PC-9 (cell line): ENCODE results near the gene SEC31A. TPM values are rescaled to one million over a fixed set of nuclear protein-coding genes. Genes with fewer than 3 reads are reported as not detected.
"Not testable (repeated sequence)": the region's sequence is repeated elsewhere in the genome, so short reads cannot be mapped to it uniquely, and the experiment has no call there.

Source experiments
- BruUV-seq: library from RNA; stranded (reverse); fragments of 400-500 nt; replicated peaks from 2 replicates; lab custom pipeline; 2021; lab: Mats Ljungman, UMichigan
- CTCF ChIA-PET: fragments of 300-600 bp; sonication (Branson Sonifier 250); formaldehyde crosslinking; loops from one replicate; lab custom pipeline; 2022; ENCODE audit warnings: antibody characterized with exemption; lab: Charles Lee
- POLR2A ChIA-PET: fragments of 300-600 bp; sonication (Branson Sonifier 250); formaldehyde crosslinking; loops from one replicate; lab custom pipeline; 2022; ENCODE audit warnings: antibody characterized with exemption; ENCODE audit not compliant: unreplicated experiment; lab: Charles Lee
- DNase-seq, 2 experiments: peaks; one replicate each; pipeline versions ENCODE4 v3.0.0 to v3.0.0-alpha.2; 2015 to 2022; ENCODE audit warnings: mixed read lengths in 1 of 2
- H2AFZ ChIP-seq: fragments of 200-600 bp; sonication (generic); 2 replicates; pipeline ENCODE4 v1.8.1; 2017; ENCODE audit warnings: antibody characterized with exemption
- H3F3A ChIP-seq: fragments of 200-600 bp; sonication (generic); 2 replicates; pipeline ENCODE4 v1.8.1; 2017; ENCODE audit warnings: antibody characterized with exemption, mild to moderate bottlenecking, low read depth; ENCODE audit not compliant: insufficient read depth
- H3K27ac ChIP-seq: fragments of 200-600 bp; sonication (generic); 2 replicates; pipeline ENCODE4 v1.6.1; 2016; ENCODE audit warnings: mixed run types
- H3K27me3 ChIP-seq: fragments of 200-600 bp; sonication (generic); 2 replicates; pipeline ENCODE4 v1.6.1; 2016; ENCODE audit warnings: low read depth, mixed run types; ENCODE audit not compliant: insufficient read depth
- H3K36me3 ChIP-seq: fragments of 200-600 bp; sonication (generic); 2 replicates; pipeline ENCODE4 v1.6.1; 2016; ENCODE audit warnings: low read depth, mixed run types
- H3K4me1 ChIP-seq: fragments of 200-600 bp; sonication (generic); replicated peaks from 2 replicates; pipeline ENCODE4 v1.6.1; 2016; ENCODE audit warnings: mixed run types; ENCODE audit not compliant: insufficient read depth
- H3K4me2 ChIP-seq: fragments of 200-600 bp; sonication (generic); 2 replicates; pipeline ENCODE4 v1.6.1; 2017; ENCODE audit warnings: mixed run types
- H3K4me3 ChIP-seq: fragments of 200-600 bp; sonication (generic); 2 replicates; pipeline ENCODE4 v1.6.1; 2016; ENCODE audit warnings: mixed run types
- H3K79me2 ChIP-seq: fragments of 200-600 bp; sonication (generic); 2 replicates; pipeline ENCODE4 v1.6.1; 2017; ENCODE audit warnings: low read depth, mixed run types
- H3K9me2 ChIP-seq: fragments of 200-600 bp; sonication (generic); 2 replicates; pipeline ENCODE4 v1.8.1; 2017; ENCODE audit warnings: mild to moderate bottlenecking; ENCODE audit not compliant: insufficient read depth
- H3K9me3 ChIP-seq: fragments of 200-600 bp; sonication (generic); 2 replicates; pipeline ENCODE4 v1.8.1; 2016; ENCODE audit warnings: low read depth; ENCODE audit not compliant: insufficient read depth
- H4K20me1 ChIP-seq: fragments of 200-600 bp; sonication (generic); 2 replicates; pipeline ENCODE4 v1.8.1; 2017; ENCODE audit not compliant: insufficient read depth
- CTCF ChIP-seq: fragments of 200-600 bp; sonication (generic); conservative IDR thresholded peaks from 2 replicates; pipeline ENCODE4 v1.6.1; 2017; ENCODE audit warnings: mixed run types, antibody characterized with exemption, mild to moderate bottlenecking, moderate library complexity
- EZH2 ChIP-seq: fragments of 200-600 bp; sonication (generic); IDR thresholded peaks from 2 replicates; pipeline ENCODE4 v1.8.0; 2017; ENCODE audit warnings: antibody characterized with exemption, low read depth
- intact Hi-C: fragments of 100-400 bp; cut with micrococcal nuclease; formaldehyde crosslinking; loops from one replicate; pipeline ENCODE4 v1.10.0; 2022; ENCODE audit not compliant: unreplicated experiment
- total RNA-seq: library from RNA; stranded (reverse); gene quantifications from 2 replicates; pipeline ENCODE4 v1.2.3, GENCODE V29; 2021

Gene SEC31A
- total RNA-seq, 1 experiment from 2014 or later, result 95.5 TPM

GRCh38 chr4:82833696-82834313 is 57.1 kb downstream of the SEC31A start:
- H3K9me2 ChIP-seq, result no peaks in the 10 kb centered on the region
- no peak overlapping the region for H2AFZ ChIP-seq
- H3K4me1 ChIP-seq, result peaks cover 18% of the 10 kb centered on the region
- BruUV-seq, result no TSS peak
- intact Hi-C loops, result loop anchor here (5.0 kb wide), 1 partner anchor 372 kb away; no protein-coding TSS in a partner anchor
- H3F3A ChIP-seq, result peaks cover 9% of the 10 kb centered on the region
- H3K79me2 ChIP-seq, result no peaks in the 10 kb centered on the region
- TF ChIP-seq CTCF (no peak), EZH2 (no peak)
- H3K27ac ChIP-seq, result peak overlapping the region; percentile 75
- POLR2A ChIA-PET, result interaction anchor here (0.5 to 0.6 kb wide), 3 partner anchors 17 to 48 kb away, joined by 3 to 4 read pairs (median 3); partner anchors contain the start of gene SCD5
- no peaks in the 10 kb centered on the region; the same call in 1 of the 2 replicates for H3K36me3 ChIP-seq
- CTCF ChIA-PET, result interaction anchor here (0.5 to 1.0 kb wide), 3 partner anchors 26 to 434 kb away, joined by 3 to 4 read pairs (median 4); no protein-coding TSS in a partner anchor
- DNase-seq, result peak; percentile 42 to 88
- H3K4me2 ChIP-seq, result peak overlapping the region; percentile 35; the same call in 1 of the 2 replicates
- H3K9me3 ChIP-seq, result no peaks in the 10 kb centered on the region
- no peak overlapping the region for H3K4me3 ChIP-seq
- H3K27me3 ChIP-seq, result no peaks in the 10 kb centered on the region
- H4K20me1 ChIP-seq, result no peaks in the 10 kb centered on the region

GRCh38 chr4:82833060-82833459 is 57.9 kb downstream of the SEC31A start:
- H3K36me3 ChIP-seq, H3K27ac ChIP-seq, H3K9me2 ChIP-seq, POLR2A ChIA-PET, H3K4me2 ChIP-seq, H3K4me3 ChIP-seq, H3K9me3 ChIP-seq, BruUV-seq, H3F3A ChIP-seq, DNase-seq, H3K79me2 ChIP-seq, H3K27me3 ChIP-seq, H2AFZ ChIP-seq, H4K20me1 ChIP-seq: not testable (repeated sequence)
- H3K4me1 ChIP-seq, result peaks cover 18% of the 10 kb centered on the region
- intact Hi-C loops, result loop anchor here (5.0 kb wide), 1 partner anchor 371 kb away; no protein-coding TSS in a partner anchor
- CTCF ChIA-PET, result interaction anchor here (1.0 kb wide), 1 partner anchor 27 kb away, joined by 4 read pairs; no protein-coding TSS in a partner anchor

GRCh38 chr4:82825425-82825824 is 65.5 kb downstream of the SEC31A start:
- no peaks in the 10 kb centered on the region for H3K9me3 ChIP-seq
- H2AFZ ChIP-seq, result no peak overlapping the region
- BruUV-seq, result no TSS peak
- H4K20me1 ChIP-seq, result no peaks in the 10 kb centered on the region
- H3K36me3 ChIP-seq, result peaks cover 9% of the 10 kb centered on the region; the same call in 1 of the 2 replicates
- H3K27ac ChIP-seq, result no peak overlapping the region
- no peaks in the 10 kb centered on the region for H3K9me2 ChIP-seq
- no peaks in the 10 kb centered on the region for H3F3A ChIP-seq
- intact Hi-C loops, result no loop called here
- TF ChIP-seq CTCF, result no peak
- TF ChIP-seq EZH2, result no peak
- CTCF ChIA-PET, result no interaction called here
- POLR2A ChIA-PET, result no interaction called here
- no peaks in the 10 kb centered on the region for H3K27me3 ChIP-seq
- H3K4me1 ChIP-seq, result no peaks in the 10 kb centered on the region
- H3K79me2 ChIP-seq, result no peaks in the 10 kb centered on the region
- no peak for DNase-seq
- no peak overlapping the region for H3K4me2 ChIP-seq
- no peak overlapping the region for H3K4me3 ChIP-seq
